Measurements from ENCODE around the gene ENGASE.

The ENGASE gene

DNA sequence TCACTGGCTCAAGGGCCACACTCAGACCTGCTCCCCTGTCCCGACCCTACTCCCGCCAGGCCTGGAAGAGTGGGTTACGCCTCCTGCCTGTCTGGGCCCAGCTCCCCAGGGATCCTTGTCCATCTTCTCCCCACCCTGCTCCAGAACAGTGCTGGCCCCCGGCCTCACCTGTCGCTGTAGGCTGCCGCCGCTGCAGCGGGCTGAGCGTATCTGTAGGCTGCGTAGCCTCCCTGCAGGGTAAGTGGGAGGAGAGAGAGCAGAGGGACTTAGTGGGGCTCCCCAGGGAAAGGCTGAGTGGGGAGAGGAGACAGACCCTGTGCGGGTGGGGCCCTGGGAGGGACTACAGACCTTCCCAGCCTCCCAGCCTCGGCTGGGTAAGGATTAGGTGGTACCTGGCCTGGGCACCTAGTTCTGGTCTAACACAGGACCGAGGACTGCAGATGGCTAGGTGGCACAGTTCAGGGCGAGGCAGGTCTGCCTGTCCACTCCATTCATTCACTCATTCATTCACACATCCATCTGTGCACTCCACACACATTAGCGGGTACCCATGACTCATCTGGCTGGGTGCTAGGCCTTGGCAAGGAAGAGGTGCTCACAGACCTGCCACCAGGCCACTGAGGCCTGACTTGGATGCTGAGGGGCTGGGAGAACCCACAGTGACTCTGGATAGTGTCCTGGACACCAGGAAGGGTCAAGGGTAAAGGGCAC, 20.9 kb downstream of the ENGASE start:
- no peak for DNase-seq

GRCh38 chr17:79096477-79096876, 21.9 kb downstream of the ENGASE start:
- DNase-seq = no peak

DNA sequence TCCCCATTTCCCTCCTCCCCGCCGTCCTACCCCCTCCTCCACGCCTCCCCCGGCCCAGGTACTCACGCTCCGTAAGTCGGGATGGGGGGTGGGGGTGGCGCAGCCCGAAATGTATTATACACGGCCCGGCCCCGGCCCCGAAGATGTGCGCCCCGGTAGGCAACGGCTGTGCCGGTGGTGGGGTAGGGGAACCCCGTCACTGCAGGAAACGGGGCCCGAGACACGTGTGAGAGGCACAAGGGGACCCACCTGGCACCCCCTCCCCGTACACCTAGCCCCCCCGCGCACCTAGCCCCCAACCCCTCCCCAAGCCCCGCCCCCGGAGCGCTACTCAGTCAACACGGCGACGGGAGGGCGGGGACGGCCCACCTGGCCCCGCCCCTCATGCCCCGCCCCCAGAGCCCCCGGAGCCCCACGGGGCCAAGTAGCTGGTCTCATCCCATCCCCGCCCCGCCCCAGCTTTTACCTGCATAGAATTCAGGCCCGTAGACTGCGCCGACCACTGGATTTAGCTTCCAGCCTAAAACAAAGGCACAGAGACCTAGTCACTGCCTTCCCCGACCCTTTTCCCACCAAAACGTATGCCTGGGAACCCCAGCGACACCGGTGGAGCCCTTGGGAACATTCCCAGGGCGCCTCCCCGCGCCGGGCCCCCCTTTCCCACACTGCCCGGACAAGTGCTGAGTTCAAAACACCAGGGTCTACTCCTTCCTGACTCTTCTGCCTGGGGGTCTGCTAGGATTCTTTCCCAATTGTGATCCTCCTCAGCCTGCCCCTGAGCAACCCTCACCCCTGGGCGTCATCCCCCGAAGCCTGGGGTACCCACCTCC, 22.8 kb downstream of the ENGASE start:
- no peak for DNase-seq

DNA sequence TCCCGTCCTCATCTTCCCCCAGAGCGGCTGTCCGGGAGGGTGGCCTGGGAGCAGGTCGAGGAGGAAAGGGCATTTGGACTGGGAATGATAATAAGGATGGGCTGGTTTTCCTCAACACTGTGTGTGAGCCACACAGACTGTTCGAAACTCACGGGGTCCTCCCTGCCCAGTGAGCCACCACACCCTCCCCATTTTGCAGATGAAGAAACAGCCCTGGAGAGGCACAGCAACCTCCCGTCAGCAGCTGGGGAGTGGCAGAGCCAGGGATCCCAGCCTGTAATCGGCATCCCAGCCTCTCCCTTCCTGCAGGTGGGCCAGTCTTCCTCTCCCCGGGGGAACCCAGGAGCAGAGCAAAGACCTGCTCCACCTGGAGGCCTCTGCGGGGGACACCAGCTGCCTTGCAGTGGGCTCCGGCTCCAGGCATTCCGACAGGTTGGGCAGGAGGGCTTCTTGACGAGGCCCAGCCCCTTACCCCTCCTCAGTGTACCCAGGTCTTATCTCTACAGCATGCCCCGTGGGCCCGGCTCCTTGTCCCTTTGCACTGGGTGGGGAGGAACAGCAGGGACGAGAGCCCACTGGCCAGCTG, 23.8 kb downstream of the ENGASE start:
- no peak for DNase-seq

DNA sequence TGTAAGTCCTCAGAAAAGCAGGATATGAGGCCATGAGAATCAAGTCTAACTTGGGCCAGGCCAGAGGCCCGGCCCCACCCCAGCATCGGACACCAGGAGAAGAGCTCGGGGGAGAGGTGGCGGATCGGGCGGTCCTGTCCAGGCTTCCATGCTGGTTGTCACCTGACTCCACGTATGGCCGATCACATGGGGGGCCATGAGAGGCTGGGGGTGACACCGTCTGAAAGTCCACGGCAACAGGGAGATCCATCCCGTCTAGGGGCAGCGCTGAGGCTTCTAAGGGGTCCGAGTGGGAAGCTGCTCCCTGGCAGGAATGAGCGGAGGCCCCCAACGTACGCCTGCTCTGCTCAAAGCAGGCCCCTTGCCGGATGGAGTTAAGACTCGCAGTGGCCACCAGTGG, 25.8 kb downstream of the ENGASE start:
- no peak for DNase-seq

DNA sequence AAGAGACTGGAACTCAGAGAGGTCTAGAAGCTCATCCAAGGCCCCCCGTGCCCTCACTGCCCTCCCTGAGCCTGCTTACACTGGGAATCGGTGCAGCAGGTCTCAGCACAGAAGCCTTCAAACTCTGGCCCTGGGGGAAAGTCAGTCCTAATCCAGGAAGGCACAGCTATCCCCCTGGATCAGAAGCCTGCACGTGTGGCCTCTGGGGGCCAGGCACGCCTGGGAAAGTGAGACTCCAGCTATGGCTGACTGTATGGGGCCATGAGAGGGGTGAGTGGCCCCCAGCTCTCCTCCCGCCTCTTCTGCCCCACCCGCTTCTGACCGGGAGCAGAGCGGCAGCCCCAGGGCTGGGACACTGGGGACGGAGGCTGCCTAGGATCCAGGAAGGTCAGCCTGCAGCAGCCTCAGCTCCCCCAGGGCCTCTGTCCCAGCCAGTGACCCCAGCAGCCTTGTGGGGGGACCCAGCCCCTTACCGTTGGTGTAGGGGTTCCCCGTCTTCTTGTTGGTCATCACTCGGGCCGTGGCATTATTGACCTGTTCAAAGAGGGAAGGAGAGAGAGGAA, 26.6 kb downstream of the ENGASE start:
- no peak for DNase-seq

DNA sequence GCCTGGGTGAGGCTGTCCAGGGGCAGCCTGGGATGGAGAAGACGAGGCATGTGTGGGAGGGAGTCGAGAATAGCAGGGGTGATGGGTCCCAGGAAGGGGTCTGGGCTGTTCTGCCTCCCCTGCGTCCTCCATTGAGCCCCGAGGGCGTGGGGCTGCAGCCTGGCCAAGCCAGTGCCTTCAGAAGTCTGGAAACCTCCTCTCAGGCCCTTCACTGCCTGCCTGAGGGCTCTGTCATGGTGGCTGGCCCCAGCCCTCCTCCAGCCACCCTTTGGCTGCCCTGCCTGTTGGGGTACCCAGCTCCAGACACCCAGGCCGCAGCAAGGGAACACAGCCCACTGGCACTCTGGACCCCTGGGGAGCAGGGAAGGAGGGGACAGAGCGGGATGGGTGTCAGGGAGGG, 27.6 kb downstream of the ENGASE start:
- no peak for DNase-seq

GRCh38 chr17:79104898-79105600, 30.4 kb downstream of the ENGASE start:
- no peak for DNase-seq

- DNase-seq = no peak
Observed at GRCh38 chr17:79105937-79106336, 31.3 kb downstream of the ENGASE start.

GRCh38 chr17:79106958-79107357, 32.3 kb downstream of the ENGASE start:
- DNase-seq = no peak

DNA sequence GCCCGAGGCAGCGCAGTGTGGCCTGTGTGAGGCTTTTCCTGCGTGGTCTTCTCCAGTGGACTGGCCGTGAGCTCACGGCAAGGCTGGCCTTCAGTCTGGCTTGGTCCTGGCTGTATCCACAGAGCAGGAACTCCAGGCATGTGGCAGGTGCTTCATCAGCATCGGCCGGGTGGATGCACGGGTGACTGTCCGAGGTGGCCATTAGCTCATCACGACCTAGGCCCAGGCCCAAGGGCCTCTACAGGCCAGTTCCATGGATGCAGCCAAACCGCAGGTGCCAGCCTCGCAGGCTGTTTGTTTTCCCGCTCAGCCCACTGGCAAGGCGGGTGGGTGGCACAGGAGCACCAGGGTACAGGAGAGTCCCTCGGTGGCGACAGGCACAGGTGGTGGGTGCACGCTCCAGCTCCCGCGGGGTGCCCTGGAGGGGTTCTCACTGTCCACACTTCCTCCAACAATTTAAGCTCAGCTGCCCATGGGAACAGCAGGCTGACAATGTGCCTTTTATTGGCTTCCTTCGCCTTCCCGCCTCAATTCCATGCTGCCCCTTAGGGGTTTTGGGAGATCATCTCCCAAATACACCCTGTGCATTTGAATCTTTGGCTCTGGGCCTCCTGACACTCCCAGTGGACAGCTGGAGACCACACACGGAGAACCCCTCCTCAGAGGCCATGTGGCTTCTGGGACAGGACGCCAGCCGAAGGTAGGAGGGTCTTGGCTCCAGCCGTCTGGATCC, 33.0 kb downstream of the ENGASE start:
- DNase-seq = no peak

DNA sequence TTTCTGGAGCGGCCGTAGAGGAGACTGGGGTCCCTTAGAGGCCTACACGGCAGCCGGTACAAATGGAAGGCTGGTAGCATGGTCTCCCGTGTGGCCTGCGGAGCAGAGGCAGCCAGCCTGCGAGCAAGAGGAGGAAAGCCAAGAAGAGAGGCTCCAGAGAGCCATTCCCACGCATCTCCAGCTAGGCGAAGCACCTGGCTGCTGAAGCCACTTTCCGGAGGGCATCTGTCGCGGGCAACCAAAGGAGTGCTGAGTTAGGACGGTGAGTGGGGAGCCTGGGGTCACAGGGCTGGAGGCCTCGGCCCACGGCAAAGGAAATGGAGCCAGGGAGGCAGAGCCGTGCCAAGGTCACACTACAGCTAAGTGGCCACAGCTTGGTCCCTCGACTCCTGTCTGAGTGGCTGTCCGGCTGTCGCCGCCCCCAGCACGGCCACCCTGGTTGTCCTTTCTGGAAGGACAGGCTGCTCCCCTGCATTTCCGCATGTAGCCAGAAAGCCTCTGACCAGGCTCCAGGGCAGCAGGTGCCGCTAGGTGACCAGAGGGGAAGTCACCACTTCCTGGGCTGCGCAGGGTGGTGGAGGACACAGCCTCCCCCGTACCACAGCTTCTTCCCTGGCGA, 33.7 kb downstream of the ENGASE start:
- DNase-seq = no peak

DNA sequence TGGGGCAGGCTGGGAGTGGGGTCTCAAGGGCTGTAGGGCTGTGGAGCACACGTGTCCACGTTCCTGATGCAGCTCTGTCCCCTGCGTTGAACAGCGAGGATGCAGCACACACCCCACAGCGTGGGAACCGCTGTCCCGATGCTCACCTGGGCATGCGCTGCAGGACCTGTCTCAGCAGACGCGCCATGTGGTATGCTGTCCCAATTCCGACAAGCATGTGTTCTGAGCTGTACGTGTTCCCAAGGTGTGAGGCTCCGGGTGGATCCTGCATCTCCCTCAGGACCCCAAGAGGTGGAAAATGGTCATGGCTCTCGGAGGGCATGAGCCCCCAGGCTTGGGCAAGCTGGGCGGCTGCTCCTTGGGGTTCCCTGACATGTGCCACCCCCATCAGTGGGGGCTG, 34.2 kb downstream of the ENGASE start:
- DNase-seq = no peak

DNA sequence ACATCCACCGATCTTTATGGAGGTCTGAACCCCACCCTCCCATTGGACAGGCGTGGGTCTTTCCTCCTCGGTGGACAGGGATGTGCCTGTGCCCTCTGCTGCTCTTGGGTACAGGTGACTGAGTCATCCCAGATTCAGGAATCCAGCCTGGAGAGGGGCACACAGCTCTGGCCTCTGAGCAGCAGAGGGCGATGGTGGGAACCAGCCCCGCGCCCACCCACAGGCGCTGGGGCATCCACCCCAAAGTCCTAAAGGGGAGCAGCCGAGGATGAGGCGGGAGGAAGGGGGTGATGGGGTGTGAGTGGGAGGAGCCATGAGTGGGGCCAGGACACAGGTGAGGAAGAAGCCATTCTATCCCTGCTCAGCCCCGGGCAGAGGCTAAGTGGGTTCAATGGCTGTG, 35.0 kb downstream of the ENGASE start:
- DNase-seq = no peak

DNA sequence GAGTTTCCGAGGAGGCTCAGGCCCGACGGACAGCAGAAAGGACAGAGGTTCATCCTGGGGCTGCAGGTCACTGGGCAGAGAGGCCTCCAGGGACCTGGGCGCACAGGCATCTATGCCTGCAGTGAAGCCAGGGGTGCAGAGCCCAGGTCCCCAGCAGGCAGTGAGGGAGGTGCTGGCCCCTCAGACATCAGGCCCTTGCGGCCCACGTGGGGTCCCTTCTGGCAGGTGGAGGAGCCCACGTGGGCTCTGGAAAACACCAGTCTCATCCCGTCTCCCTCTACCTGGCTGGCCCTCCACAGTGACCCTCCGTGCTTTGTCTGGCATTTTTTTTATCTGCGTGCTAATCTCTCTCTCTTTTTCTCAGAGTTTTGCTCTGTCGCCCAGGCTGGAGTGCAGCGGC, 36.5 kb downstream of the ENGASE start:
- no peak for DNase-seq

DNA sequence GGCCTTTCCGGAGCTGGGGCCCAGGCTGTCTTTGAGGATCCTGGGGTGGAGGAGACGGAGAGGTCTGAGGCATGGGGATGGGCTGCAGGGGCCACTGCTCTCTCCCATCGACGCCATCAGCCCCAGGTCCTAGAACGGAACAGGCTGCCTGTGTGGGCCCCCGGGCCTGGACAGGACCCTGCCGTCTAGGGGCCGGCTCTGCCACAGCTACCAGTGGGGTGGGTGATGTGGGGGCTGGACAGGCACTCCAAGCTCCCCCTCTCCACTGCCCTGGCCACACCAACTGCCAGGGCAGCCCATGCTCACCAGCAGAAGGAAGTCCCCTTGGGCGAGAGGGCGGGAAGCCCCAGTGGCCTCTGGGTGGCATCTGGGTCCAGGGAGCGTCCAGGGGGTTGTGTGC, 37.8 kb downstream of the ENGASE start:
- DNase-seq = no peak

DNA sequence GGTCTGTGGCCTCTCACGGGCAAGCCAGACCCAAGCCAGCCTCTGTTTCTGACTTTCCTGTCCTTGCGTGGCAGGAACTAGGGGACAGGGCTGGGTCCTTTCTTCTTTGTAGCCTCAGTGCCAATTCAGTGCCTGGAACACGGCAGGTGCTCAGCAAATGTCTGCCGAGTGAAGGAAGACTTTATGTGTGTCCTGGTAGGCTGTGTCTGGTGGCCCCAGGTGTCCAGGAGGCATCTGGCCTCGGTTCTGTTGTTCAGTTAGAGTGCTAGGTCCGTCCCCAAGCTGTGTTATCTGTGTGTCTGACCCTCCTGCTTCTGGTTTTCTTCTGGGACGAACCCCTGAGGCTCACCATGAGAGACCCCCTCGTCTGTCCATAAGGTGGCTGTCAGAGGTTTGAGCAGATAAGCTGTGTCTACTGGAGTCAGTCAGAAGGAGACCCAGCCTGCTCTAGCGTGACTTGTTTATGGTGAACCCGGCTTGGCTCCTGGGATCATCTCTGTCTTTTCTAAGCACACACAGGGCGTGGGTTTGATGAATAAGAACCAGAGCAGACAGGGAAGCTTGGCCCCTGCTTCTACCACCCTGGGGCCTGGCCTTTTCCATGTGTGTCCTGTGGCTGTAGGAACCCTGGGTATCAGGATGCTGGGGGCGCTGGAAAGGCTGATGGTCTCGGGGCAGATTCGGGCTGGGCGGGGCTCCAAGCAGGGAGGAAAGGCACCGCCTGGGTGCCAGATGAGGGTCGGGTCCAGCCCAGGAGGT, 39.3 kb downstream of the ENGASE start:
- no peak for DNase-seq

GRCh38 chr17:79114458-79115301, 40.1 kb downstream of the ENGASE start:
- no peak for DNase-seq

DNA sequence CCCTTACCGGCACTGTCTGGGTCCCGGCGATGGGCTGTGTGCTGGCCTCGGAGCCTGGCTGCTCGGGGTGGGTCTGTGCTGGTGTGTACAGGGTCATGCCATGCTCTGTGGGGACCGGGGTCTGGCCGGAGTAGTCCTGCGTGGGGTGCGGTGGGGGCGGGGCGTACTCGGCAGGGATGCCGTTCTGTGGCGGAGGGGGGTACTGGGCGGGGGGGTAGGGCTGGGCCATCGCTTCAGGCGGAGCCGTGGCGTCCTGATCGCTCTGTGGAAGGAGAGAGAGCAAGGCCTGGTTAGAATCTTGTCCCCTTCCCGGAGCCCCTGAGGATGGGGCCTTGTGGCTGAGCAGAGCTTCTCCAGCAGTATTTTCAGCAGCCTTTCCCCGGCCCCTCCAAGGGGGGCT, 40.9 kb downstream of the ENGASE start:
- DNase-seq = no peak

Measured in activated CD4-positive, alpha-beta T cell treated with anti-CD3 and anti-CD28 coated beads, Interleukin-10, Interleukin-2, amounts not matched to agents 100 ng/mL and 50 ng/mL, durations not matched to agents 16 hours and 8 hours (primary cell).